GM21515 (cell line): ENCODE data around the gene LDLRAD4.

Source experiments
- ATAC-seq: cut with Tn5 transposase; IDR thresholded peaks from one replicate; pipeline ENCODE4 v1.9.1; 2021; ENCODE audit not compliant: unreplicated experiment

LDLRAD4 gene

DNA sequence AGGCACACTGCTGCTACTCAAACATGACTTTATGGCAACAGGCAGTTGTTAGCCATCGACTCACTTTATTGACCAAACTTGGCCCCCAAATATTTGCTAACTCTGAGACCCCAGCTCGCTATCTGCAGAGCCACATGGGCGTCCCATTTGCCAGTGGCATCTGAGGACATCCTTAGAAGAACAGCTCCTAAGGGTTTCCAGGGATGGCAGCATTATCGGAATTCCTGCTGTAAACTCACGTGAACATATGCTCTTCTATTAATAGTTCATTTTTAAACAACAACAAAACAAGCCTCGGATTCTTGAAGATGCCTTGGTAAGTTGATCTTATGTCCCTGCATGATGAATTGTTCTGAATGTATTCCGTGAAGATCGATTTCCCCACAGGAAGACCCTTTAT lies 181.0 kb downstream of the LDLRAD4 start:
- no peak for ATAC-seq

DNA sequence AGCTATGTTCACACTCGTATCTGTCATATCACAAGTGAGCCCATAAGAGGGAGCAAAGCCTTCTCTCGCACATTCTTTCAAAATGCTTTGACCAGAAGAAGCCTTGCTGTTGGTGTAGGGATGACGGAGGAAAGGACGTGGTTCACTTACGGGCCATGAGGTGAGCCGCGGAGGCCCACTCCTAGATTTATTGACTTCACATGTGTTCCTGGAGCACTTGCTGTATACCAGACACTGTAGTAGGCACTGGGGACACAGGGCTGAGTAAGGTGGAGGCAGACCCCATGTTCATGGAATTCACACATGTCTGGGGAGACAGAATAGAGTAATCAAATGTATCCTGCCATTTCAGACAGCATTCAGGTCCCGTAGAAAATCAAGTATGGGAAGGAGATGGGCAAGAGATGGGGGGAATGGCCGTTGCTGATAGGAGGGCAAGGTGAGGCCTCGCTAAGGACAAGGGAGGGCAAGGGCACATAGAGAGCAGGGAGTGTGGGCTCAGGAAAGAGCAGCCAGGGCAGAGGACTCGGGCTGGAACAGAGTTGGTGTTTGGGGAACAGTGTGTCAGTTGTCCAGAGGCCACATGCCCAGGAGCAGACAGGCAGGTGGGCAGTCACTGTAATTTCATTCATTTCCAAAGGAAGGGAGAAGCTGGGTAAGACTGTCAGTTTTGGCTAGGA lies 182.2 kb downstream of the LDLRAD4 start:
- ATAC-seq = no peak

DNA sequence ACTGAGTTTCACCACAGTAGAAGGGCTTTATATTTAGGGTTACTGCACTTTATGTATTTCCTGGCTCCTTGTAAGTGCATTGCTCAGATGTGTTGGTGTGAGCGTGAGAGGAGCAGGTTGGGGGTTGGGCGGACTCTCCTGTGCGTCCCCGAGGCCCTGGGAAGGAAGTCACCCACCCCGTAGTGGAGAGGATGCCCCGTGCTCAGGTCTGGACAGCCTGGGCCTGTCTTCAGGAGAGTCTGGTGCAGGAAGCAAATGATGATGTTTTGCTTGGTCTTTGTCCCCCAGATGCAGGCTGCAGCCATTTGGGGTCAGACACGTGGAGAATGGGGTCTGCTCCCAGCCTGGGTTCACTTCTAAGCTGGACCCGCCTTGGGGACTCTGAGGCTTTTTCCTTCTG lies 182.8 kb downstream of the LDLRAD4 start:
- ATAC-seq = no peak

DNA sequence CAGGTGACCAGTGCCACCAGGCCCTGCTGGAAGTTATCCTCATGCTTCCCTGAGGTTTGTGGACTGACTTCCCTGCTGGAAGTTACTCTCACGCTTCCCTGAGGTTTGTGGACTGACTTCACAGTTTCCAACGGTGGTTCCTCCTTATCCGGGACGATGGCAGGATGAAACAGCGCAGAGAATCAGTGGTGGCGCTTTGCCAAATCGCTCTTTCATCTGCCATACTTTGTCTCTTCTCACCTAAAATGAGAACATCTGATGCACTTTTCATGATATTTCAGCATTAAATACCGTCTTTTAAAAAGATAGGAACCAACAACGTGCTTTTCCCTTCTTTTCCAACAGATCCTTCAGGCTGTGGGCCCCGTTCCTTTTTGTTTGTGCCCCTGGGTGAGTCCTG lies 183.3 kb downstream of the LDLRAD4 start:
- ATAC-seq = no peak

DNA sequence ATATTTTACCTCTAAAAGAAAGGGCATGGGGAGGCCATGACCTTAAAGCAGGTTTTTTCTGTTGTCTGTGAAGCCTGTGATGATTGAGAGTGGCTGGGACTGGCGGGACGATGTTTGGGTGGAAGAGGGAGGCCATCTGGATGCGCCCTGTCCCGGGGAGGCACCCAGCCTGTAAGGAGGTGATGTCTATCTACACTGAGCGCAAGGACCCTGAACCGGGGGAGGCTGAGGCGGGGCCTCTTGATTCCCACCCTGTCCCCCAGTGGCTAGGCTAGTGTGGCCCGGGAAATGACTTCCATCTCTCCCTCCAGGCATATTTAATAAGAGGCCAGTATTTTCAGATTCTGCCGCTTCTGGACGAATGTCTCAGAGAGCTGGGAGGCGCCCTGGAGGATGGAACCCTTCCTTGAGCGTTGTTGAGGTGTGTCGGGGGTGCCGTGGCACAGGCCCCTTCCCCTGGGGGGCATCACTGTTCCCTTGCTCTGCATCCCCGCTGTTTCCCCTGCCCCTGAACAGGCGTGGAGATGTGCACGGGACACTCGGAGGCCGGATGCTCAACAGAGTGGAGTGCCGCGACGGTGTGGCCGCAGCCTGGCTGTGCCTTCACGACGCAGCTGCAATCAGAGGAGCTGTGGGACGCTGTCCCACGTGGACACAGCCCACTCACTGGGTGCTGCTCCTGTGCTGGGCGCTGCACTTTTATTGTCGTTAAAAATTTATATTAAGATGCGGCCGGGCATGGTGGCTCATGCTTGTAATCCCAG lies 185.4 kb downstream of the LDLRAD4 start:
- no peak for ATAC-seq

DNA sequence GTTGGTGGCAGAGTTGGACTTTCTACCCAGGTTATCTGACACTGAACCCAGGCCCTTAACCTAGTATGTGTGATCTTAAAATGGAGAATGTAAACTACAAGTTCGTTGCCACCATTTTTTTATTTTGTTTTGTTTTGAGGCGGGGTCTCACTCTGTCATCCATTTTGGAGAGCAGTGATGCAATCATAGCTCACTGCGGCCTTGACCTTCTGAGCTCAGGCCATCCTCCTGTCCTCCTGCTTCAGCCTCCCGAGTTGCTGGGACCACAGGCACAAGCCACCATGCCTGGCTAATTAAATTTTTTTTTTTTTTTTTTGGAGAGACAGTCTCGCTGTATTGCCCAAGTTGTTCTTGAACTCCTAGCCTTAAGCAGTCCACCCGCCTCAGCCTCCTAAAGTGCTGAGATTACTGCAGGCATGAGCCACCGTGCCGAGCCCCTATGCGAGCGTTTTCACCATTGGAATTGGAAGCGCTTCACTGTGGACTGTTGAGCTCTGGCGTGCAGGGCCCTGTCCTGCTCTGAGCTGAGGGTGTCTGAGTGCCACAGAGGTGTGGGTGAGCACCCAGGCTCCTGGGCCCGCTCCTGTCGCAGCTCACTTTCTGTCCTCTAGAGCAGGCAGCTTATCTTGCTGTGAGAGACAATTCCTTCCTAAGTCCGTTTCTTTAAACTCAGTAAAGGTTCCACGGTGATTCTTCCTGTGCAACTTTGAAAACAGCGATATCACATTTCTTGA lies 186.9 kb downstream of the LDLRAD4 start:
- no peak for ATAC-seq

DNA sequence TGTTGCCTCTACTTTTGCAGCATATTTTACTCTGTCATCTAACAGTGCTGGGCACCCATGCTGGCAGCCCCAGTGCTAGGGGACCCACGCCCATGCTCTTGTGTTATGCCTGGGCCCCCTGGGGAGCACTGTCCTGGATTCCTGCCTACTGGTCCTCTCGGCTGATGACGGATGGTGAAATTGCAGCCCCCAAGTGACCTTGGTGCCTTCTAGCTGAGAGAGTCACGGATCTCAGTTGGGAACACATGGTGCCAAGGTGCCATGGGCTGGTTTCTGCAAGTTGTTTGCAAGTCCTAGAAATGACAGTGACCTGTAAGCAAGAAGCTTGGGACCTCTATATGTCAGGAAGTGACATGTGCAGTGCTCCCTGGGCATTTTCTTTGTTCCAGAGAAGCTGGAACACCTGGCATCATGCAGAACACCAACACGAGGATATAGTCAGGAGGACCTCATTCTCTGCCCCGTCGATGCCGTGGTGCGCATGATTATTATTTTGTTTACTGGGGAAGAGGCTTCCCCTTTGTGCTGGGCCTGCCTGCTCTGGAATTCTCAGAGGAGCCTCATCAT lies 187.6 kb downstream of the LDLRAD4 start:
- ATAC-seq = no peak

DNA sequence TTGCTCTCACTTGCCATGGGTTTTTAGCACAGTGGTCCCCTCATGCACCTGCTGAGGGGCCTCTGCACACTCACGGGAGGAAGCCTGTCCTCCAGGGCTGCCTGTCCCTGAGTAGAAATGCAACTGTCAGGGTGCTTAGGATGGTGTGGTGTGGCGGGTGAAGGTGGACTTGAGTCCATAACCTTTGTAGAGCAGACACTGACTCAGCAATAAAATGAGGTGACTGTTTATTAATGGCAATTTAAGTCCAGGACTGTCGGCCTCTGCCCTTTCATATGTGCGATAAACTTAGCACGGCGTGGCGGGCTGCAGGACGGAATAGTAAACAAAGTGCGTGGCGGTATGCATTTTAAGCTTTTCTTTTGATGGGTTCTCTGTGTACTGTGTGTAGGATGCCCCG lies 188.2 kb downstream of the LDLRAD4 start:
- no peak for ATAC-seq

DNA sequence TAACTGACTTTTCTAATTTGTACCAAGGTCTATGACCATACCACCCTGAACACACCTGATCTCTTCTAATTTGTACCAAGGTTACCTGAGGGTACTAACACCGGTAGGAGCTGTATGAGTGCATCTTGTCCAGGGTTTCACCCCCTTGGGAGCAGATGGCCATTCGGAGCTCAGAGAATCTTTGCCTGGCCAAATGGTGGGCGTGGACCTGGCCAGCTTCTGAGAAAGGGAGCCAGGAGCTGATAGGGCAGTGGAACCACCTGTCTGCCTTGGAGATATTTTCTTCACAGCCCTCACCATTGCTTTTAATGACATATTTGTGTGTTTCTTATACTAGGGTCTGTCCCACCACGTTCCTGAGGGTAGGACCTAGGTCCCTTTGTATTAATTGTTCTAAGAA lies 188.9 kb downstream of the LDLRAD4 start:
- ATAC-seq = no peak

DNA sequence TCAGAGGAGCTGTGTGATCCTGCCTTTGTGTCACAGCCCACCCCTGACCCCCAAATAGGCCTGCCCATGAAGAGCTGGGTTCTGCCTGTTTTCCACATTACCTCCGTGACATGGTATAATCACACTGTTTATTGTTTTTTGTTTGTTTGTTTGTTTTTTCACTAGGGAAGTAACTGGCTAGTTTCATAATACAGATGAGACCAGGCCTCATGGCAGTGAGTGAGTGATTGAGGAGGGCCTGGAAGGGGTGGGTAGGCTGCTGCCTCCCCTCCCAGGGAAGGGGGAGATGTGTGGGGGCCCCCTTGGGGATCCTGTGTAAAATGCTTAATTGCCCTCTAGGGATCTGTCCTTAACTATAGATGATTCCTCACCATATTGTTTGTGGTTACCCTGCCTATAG lies 190.5 kb downstream of the LDLRAD4 start:
- ATAC-seq = no peak

DNA sequence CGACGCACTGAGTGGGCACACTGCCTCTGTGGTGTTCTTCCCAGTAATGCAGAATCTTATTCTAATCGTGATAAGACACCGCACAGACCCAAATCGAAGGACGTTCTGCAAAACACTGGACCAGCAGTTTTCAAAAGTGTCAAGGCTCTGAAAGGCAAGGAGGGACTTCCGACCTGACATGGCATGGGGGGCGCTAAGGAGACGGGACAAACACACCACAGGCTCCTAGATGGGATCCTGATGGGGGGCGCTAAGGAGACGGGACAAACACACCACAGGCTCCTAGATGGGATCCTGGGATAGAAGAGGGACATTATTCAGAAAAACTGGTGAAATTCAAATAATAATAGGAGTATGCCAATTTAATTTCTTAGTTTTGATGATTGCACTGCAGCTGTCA lies 191.4 kb downstream of the LDLRAD4 start:
- ATAC-seq = no peak

DNA sequence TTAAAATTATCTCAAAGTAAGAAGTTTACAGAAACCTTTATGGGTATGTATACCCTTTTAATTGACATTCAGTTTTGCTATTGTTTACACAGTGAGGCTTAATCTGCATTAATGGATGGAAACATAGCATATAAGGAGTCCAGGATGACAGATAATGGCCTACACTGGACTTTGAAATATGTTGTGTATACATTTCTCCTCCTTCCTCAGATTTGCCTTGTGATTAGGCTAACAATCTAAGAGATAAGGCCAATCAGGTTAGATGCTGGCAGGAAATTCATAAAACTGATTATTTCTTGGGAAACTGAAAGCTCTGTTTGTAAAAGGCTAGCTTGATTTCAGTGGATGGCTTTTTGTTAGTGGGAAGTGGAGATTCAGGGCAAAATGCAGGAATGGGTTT lies 191.9 kb downstream of the LDLRAD4 start:
- no peak for ATAC-seq

DNA sequence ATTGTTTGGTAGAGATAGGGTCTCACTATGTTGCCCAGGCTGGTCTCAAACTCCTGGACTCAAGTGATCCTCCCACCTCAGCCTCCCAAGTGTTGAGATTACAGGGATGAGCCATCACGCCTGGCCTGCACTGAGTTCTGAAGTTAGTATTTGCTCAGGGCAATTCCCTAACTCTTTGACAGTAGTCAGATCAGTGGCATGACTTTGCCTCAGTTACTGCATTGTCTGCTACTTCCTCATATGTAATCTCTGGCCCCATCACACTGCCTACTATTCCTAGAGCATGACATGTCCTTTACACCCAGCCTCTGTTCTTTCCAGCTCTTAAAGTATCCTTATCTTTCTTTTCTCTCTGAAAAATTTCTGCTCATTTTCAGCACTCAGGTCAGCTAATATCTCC lies 193.5 kb downstream of the LDLRAD4 start:
- ATAC-seq = no peak

DNA sequence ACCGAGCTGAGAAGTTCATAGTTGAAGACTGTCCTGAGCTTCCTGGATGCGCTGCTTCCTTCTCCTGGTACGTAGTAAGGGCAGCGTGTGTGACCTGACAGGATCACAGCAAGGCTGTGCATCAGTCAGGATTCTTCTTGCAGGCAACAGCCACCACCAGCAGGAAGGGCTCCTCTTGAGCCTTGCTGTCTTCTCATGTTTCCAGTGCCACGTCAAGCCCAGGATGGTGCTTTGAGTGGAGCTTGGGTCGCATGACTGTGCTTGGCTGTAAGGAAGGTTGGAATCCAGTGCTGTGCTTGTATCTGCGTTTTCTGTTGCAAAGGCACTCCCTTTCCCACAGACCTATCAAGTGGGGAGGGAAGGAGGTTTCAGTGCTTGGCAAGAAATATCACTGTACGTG lies 194.3 kb downstream of the LDLRAD4 start:
- no peak for ATAC-seq

DNA sequence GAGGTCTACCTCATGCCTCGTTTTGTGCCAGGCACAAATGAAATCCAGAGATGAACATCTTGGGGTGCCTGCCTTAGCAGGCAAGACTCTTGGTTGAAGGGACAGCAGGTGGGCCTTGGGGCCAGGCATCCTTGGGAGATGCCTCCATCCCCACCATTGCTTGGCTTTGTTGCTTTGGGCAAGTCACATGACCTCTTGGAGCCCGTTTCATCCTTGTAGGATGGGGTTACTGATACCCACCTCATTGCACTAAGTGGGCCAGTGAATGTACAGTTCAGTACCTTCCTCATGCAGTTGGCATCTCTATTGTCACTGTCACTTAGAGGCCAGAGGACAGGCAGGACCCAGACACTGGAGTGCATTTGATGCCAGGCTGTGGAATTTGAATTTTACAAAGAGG lies 195.5 kb downstream of the LDLRAD4 start:
- ATAC-seq = no peak

DNA sequence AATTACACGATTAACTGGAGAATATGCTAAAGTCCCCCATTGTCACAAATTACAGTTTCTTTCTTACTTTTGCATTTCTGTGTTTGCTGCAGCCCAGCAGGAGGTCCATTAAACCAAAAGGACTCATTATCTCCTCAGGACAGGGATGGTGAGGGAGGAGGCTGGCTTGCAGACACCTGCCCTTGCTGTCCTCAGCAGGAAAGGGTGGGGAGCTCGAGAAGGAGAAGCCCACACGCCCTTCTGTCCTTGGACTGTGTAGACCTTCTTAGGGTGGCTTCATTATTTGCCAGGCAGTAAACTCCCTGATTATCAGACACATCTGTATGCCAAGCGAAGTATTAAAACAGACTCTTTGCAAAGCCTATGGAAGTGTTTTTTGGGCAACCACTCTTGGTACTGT lies 196.0 kb downstream of the LDLRAD4 start:
- no peak for ATAC-seq

DNA sequence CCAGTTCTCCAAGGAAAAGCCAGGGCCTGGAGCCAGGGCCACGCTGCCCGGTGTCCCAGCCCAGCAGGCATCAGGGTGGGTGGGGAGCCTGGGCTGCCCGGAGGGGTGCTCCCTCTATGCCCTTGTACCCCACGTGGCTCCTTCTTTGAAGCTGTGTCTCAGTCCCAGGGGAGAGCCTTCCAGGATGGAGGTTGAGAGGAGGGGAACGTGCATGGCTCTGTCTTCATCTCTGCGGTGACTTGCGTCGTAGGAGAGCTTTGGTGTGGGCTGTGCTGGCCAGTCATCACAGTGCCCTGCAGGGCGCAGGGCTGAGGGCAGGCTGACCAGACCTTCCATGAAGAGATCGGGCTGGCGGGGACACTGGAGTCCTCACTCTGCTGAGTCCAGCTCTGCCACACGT lies 197.2 kb downstream of the LDLRAD4 start:
- no peak for ATAC-seq

DNA sequence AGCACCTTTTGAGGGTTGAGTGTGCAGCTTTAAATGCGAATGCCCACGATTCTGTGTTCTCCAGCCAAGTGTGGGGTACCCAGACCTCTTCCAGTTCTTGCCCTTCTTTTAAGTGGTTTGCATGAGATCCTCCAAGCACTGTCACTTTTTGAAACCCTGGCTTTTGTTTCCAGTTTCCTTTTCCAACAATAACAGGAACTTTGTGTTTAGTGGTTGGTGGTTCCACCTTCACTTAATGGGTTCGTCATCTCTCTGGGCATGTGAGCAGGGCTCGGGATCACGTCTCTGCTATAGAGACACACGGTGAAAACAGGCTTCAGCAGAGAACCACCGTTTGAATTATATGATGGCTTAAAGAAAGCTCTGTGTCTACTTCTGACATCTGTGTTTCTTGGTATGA lies 197.6 kb downstream of the LDLRAD4 start:
- no peak for ATAC-seq

DNA sequence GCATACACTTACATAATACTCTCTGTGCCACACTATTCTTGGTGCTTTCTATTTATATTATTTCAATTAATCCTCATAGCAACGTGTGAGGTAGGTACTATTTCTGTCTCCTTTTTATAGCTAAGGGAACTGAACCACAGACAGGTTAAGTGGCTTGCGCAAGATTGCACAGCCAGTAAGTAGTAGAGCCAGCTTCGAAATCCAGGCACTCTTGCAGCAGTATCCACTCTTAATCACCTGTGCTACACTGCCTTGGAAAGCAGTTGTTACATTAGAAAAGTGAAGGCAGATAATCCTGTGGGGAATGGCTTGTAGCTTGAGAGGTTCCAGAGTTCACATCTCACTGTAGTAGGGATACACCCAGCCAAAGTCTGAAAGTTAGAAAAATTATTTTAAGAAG lies 198.3 kb downstream of the LDLRAD4 start:
- ATAC-seq = no peak

DNA sequence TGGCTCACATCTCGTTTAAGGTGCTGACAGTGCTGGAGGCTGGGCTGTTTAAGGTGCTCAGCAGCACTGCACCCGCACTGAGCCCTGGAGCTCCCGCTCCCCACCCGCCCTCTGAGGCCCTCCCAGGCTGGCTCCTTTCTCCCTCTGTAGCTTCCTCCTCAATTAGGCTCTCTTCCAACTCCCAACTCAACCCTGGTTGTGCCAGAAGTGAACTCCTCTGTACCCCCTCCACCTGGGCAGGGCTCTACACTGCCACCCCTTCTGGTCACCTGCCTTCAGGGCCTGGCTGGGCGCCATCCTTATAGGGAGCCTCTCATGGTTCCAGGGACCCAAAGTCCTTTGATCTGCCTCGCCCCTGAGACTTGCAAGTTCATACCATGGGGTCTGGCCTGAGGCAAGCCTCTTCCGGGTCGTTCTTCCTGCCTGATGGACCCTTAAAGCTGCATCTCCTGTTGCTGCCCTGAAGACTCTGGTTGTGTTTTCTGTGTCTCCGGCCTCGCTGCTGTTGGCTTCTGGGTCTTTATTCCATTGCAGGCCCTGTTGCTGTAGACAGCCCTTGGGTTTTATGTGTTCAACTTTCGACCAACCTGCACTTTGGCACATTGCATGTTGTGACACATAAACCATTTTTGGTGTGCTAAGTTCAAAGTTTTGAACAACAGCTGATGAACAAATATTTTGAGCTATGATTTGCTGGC lies 199.6 kb downstream of the LDLRAD4 start:
- ATAC-seq = no peak

DNA sequence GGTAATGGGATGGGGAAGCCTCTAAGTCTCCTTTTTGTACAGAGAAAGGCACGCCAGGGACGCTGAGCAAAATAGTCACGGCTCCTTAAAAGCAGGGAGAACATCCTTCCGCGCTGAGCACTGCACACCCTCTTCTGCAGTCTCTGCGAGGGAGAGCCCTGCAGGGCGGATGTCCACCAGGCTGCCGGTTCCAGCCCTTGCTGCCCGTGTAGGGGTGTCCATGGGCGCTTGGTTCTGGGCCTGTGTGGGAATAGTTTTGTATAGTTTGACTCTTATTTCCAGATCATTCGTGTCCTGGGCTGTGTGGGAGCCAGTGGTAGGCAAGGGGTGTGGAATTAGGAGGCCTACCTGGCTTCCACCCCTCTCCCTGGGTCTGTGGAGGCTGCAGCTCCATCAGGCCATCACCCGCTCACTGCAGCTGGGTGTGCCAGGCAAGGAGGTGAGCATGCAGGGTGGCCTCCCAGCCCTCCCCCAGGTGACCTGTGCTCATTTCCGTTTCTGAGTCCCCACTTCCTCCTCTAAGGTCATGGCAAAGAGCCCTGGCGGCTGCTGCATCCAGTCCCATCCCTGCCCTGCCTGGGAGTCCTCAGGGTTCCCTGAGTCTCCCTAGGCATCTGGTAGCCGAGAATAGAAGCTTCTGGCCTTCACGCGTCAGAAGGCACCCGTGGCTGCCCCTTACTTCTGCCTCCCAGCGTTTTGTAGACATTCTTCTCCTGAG lies 202.6 kb downstream of the LDLRAD4 start:
- no peak for ATAC-seq
